ENCODE measurements around the gene PPP1R14D. TPM values are rescaled to one million over a fixed set of nuclear protein-coding genes. Genes with fewer than 3 reads are reported as not detected.

The PPP1R14D gene
- total and polyA plus RNA-seq, 9 donors: 0.95 TPM; not detected in 8

- H3K36me3 ChIP-seq: no peaks in the 10 kb centered on the region
- intact Hi-C loops (cut with DNase I): no loop called here
- H3K4me3 ChIP-seq: no peak overlapping the region
- H3K4me1 ChIP-seq (ENCODE audit: insufficient read depth): no peaks in the 10 kb centered on the region
- no peak for DNase-seq
- WGBS, 3 donors: 89 to 100% (median 95%) methylated on average over 1 of the region's 1 CpG
- no peak overlapping the region for H3K27ac ChIP-seq
- TF ChIP-seq EP300 (IDR thresholded peaks at IDR 0.05) (no peak), CTCF (IDR thresholded peaks at IDR 0.05) (no peak), POLR2A (IDR thresholded peaks at IDR 0.05) (no peak)
- H3K27me3 ChIP-seq: no peaks in the 10 kb centered on the region
- H3K9me3 ChIP-seq: no peaks in the 10 kb centered on the region
These were observed 7.5 kb upstream of the PPP1R14D start for GRCh38 chr15:40836020-40836419.

GRCh38 chr15:40832903-40833302, 4.4 kb upstream of the PPP1R14D start:
- Histone ChIP-seq H3K27ac (no peak overlapping the region), H3K4me1 (ENCODE audit: insufficient read depth) (no peaks in the 10 kb centered on the region), H3K4me3 (no peak overlapping the region), H3K36me3 (no peaks in the 10 kb centered on the region), H3K27me3 (no peaks in the 10 kb centered on the region), H3K9me3 (no peaks in the 10 kb centered on the region)
- TF ChIP-seq CTCF (IDR thresholded peaks at IDR 0.05) (no peak), EP300 (IDR thresholded peaks at IDR 0.05) (no peak)
- intact Hi-C loops (cut with DNase I): no loop called here
- DNase-seq: no peak

- no peaks in the 10 kb centered on the region for H3K4me1 ChIP-seq (ENCODE audit: insufficient read depth)
- no peaks in the 10 kb centered on the region for H3K36me3 ChIP-seq
- H3K4me3 ChIP-seq: no peak overlapping the region
- H3K9me3 ChIP-seq: no peaks in the 10 kb centered on the region
- intact Hi-C loops (cut with DNase I): no loop called here
- no peak overlapping the region for H3K27ac ChIP-seq
- DNase-seq: no peak
- WGBS, 3 donors: 55 to 61% (median 59%) methylated on average over 1 of the region's 1 CpG
- no peaks in the 10 kb centered on the region for H3K27me3 ChIP-seq
- no peak for TF ChIP-seq CTCF (IDR thresholded peaks at IDR 0.05)
- TF ChIP-seq POLR2A (IDR thresholded peaks at IDR 0.05): no peak
These were observed 3.4 kb upstream of the PPP1R14D start for GRCh38 chr15:40831861-40832260.

DNA sequence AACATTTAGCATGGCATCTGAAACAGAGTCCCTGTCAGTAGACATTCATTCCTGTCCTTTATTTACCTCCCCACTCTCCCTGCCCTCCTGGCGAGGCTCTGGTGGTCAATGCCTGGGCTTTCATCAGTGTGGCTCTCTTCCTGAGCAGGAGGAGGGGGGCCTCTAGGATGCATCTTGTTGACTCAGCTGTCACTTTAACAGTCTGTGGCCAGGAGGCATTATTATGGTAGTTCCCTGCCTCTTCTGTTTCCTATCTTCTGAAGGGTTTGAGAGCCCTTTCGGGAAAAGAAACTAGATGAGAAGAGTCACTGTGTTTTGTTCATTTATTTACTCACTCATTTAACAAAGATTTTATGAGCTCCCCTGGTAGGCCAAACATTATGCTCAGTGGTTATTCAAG, 2.4 kb upstream of the PPP1R14D start:
- Histone ChIP-seq H3K27me3 (no peaks in the 10 kb centered on the region), H3K4me3 (no peak overlapping the region), H3K27ac (no peak overlapping the region), H3K9me3 (no peaks in the 10 kb centered on the region), H3K4me1 (ENCODE audit: insufficient read depth) (no peaks in the 10 kb centered on the region), H3K36me3 (no peaks in the 10 kb centered on the region)
- DNase-seq: no peak
- intact Hi-C loops (cut with DNase I): no loop called here
- no peak for TF ChIP-seq POLR2A (IDR thresholded peaks at IDR 0.05)
- TF ChIP-seq EP300 (IDR thresholded peaks at IDR 0.05): no peak
- TF ChIP-seq CTCF (IDR thresholded peaks at IDR 0.05): no peak
- WGBS, 3 donors: 69 to 82% (median 79%) methylated on average over 2 of the region's 2 CpGs

- Histone ChIP-seq H3K27me3 (no peaks in the 10 kb centered on the region), H3K4me1 (ENCODE audit: insufficient read depth) (no peaks in the 10 kb centered on the region), H3K9me3 (no peaks in the 10 kb centered on the region), H3K27ac (no peak overlapping the region), H3K4me3 (no peak overlapping the region), H3K36me3 (no peaks in the 10 kb centered on the region)
- WGBS, 3 donors: 74 to 75% (median 75%) methylated on average over 7 of the region's 7 CpGs
- no peak for DNase-seq
- no peak for TF ChIP-seq EP300 (IDR thresholded peaks at IDR 0.05)
- no peak for TF ChIP-seq POLR2A (IDR thresholded peaks at IDR 0.05)
- no peak for TF ChIP-seq CTCF (IDR thresholded peaks at IDR 0.05)
- intact Hi-C loops (cut with DNase I): loop anchor here in 1 of 4 donors (5.0 kb wide), 1 partner anchor 947 kb away; no protein-coding TSS in a partner anchor
These were observed 607 bp upstream of the PPP1R14D start for GRCh38 chr15:40829115-40829514.

All from ovary (tissue), 9 donors.